NCI-H446 (cell line): ENCODE results near the gene APBB2.
A peak's percentile ranks its signal among the peaks of the same experiment; 100 is the strongest.

ENCODE experiments used
- DNase-seq, 2 experiments: peaks; one replicate each; lab custom pipeline; 2025; lab: John Stamatoyannopoulos, UW

The APBB2 gene

GRCh38 chr4:41134581-41134980 is 79.8 kb downstream of the APBB2 start:
- DNase-seq, result no peak

- DNase-seq, result no peak
Measured at GRCh38 chr4:41133454-41134018, 80.8 kb downstream of the APBB2 start.

GRCh38 chr4:41132055-41132683 is 82.2 kb downstream of the APBB2 start:
- DNase-seq, result no peak

GRCh38 chr4:41129936-41130440 is 84.4 kb downstream of the APBB2 start:
- DNase-seq, result no peak

- no peak for DNase-seq
Measured at GRCh38 chr4:41129128-41129754, 85.1 kb downstream of the APBB2 start.

GRCh38 chr4:41125558-41126311 is 88.6 kb downstream of the APBB2 start:
- no peak for DNase-seq

GRCh38 chr4:41124916-41125548 is 89.3 kb downstream of the APBB2 start:
- no peak for DNase-seq

- no peak for DNase-seq
Measured at GRCh38 chr4:41122775-41123174, 91.6 kb downstream of the APBB2 start.

- DNase-seq, result no peak
Measured at GRCh38 chr4:41122309-41122708, 92.0 kb downstream of the APBB2 start.

GRCh38 chr4:41121906-41122305 is 92.4 kb downstream of the APBB2 start:
- DNase-seq, result no peak

- DNase-seq, result peak in 1 of 2 experiments; percentile 3
Measured at GRCh38 chr4:41120297-41121217, 93.8 kb downstream of the APBB2 start.

GRCh38 chr4:41119867-41120295 is 94.5 kb downstream of the APBB2 start:
- DNase-seq, result no peak

GRCh38 chr4:41111791-41112190 is 102.6 kb downstream of the APBB2 start:
- no peak for DNase-seq

GRCh38 chr4:41110050-41110449 is 104.3 kb downstream of the APBB2 start:
- no peak for DNase-seq

GRCh38 chr4:41108481-41108880 is 105.9 kb downstream of the APBB2 start:
- DNase-seq, result no peak

- DNase-seq, result no peak
Measured at GRCh38 chr4:41106694-41107419, 107.5 kb downstream of the APBB2 start.

- no peak for DNase-seq
Measured at GRCh38 chr4:41106081-41106480, 108.3 kb downstream of the APBB2 start.

GRCh38 chr4:41104155-41104554 is 110.2 kb downstream of the APBB2 start:
- no peak for DNase-seq

GRCh38 chr4:41103657-41104056 is 110.7 kb downstream of the APBB2 start:
- DNase-seq, result no peak

- no peak for DNase-seq
Measured at GRCh38 chr4:41102414-41103092, 111.8 kb downstream of the APBB2 start.
